ENCODE results near the gene SNAP91. TPM values are rescaled to one million over a fixed set of nuclear protein-coding genes. Genes with fewer than 3 reads are reported as not detected.

SNAP91 gene
- total and polyA plus RNA-seq, 2 donors (not counting 1 experiment from before 2014, with no cell fraction given), result not detected

DNA sequence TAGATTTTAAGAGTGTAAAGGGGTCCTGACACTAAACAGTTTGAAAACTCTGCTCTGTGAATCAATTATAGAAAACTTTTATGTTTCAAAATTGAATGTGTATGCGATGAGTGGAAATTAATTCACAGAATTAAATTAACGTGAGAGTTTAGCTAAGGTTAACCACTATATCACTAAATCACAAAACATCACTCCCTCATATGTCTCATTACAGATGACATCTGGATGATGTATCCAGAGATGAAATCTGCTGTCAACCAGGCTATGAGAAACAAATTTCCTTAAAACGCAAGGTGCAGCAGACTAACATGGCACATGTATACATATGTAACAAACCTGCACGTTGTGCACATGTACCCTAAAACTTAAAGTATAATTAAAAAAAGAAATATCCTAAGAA, 169.2 kb downstream of the SNAP91 start:
- H3K4me1 Mint-ChIP-seq, result no peaks in the 10 kb centered on the region
- no peak for ATAC-seq (ENCODE audit: low read depth)
- no peaks in the 10 kb centered on the region for H3K79me2 ChIP-seq (ENCODE audit: control insufficient read depth, insufficient read depth, low read length)
- H3K4me2 ChIP-seq (replicated peaks; ENCODE audit: low read depth, low read length, poor library complexity, severe bottlenecking), result no peak overlapping the region
- no CpG with 5 or more reads among the region's 4 CpGs for WGBS (ENCODE audit: insufficient coverage)
- H2AFZ ChIP-seq (ENCODE audit: insufficient read depth, low read depth, low read length, poor library complexity, severe bottlenecking), result no peak overlapping the region
- H3K27ac Mint-ChIP-seq, result no peak overlapping the region
- H3K9ac ChIP-seq (ENCODE audit: low read length), result no peak overlapping the region
- TF ChIP-seq EZH2 (IDR thresholded peaks at IDR 0.05; ENCODE audit: borderline replicate concordance, insufficient read depth, low read depth, low read length, poor library complexity, severe bottlenecking), result no peak
- TF ChIP-seq, protein P1, sequence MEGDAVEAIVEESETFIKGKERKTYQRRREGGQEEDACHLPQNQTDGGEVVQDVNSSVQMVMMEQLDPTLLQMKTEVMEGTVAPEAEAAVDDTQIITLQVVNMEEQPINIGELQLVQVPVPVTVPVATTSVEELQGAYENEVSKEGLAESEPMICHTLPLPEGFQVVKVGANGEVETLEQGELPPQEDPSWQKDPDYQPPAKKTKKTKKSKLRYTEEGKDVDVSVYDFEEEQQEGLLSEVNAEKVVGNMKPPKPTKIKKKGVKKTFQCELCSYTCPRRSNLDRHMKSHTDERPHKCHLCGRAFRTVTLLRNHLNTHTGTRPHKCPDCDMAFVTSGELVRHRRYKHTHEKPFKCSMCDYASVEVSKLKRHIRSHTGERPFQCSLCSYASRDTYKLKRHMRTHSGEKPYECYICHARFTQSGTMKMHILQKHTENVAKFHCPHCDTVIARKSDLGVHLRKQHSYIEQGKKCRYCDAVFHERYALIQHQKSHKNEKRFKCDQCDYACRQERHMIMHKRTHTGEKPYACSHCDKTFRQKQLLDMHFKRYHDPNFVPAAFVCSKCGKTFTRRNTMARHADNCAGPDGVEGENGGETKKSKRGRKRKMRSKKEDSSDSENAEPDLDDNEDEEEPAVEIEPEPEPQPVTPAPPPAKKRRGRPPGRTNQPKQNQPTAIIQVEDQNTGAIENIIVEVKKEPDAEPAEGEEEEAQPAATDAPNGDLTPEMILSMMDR (IDR thresholded peaks at IDR 0.05), result no peak
- CTCF ChIA-PET, result no interaction called here
- H3K27me3 Mint-ChIP-seq, result peaks cover 12% of the 10 kb centered on the region
- no peaks in the 10 kb centered on the region for H3K4me1 ChIP-seq (ENCODE audit: control insufficient read depth in 2 of 2, insufficient read depth in 2 of 2, low read length in 2 of 2)
- POLR2A ChIA-PET, result no interaction called here
- H3K9me3 ChIP-seq (ENCODE audit: control extremely low read depth in 1 of 3, control insufficient read depth in 2 of 3, insufficient read depth in 1 of 3, low read length in 2 of 3), result no peaks in the 10 kb centered on the region
- no peak overlapping the region for H3K27ac ChIP-seq (ENCODE audit: low read length in 2 of 2)
- DNase-seq, result no peak
- no peaks in the 10 kb centered on the region for H3K36me3 ChIP-seq (replicated peaks in 1 of 2; ENCODE audit: control extremely low read depth in 1 of 2, control insufficient read depth in 1 of 2, extremely low read depth in 1 of 2, insufficient read depth in 2 of 2, low read length in 1 of 2)
- H4K20me1 ChIP-seq (ENCODE audit: control insufficient read depth, insufficient read depth, low read length, poor library complexity, severe bottlenecking), result no peaks in the 10 kb centered on the region
- intact Hi-C loops (cut with micrococcal nuclease), result no loop called here
- H3K9me3 Mint-ChIP-seq (ENCODE audit: insufficient read depth), result peaks cover 2% of the 10 kb centered on the region
- H3K4me3 ChIP-seq (ENCODE audit: control extremely low read depth in 1 of 5, extremely low read depth in 1 of 5, insufficient read depth in 1 of 5, low read depth in 2 of 5, low read length in 4 of 5), result no peak overlapping the region
- H3K27me3 ChIP-seq (replicated peaks in 1 of 4; ENCODE audit: control extremely low read depth in 1 of 4, control insufficient read depth in 3 of 4, insufficient read depth in 4 of 4, low read length in 3 of 4), result no peaks in the 10 kb centered on the region
- H3K4me3 Mint-ChIP-seq, result no peak overlapping the region

DNA sequence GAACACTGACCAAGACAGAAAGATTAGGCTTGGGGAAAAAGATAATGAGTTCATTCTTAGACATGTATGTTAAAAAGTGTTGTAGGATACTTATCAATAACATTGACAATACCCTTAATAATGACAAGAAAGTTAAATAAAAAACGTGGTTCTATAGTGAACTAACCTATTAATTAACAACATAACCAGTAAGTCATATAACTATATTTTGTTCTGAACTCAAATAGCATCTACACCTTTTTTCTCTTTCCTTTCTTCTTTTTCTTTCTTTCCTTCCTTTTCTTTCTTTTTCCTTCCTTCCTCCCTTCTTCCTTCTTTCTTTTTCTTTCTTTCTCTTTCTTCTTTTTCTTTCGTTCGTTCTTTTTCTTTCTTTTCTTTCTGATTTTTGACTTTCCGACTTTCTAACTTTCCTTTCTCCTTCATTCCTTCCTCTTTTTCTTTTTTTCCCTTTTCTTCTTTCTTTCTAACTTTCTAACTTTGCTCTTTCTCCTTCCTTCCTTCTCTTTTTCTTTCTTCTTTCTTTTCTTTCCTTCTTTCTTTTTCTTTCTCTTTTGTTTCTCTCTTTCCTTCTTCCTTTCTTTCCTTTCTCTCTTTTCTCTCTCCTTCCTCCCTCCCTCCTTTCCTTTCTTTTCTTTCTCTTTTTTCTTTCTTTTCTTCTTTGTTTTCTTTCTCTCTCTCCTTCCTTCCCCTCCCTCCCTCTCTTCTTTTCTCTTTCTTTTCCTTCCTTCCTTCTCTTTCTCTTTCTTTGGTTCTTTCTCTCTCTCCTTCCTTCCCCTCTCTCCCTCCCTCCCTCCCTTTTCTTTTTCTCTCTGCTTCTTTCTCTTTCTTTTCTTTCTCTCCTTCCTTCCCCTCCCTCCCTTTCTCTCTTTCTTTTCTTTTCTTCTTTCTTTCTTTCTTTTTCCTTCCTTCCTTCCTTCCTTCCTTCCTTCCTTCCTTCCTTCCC, 172.0 kb downstream of the SNAP91 start:
- Histone ChIP-seq H3K4me3 (ENCODE audit: control extremely low read depth in 1 of 5, extremely low read depth in 1 of 5, insufficient read depth in 1 of 5, low read depth in 2 of 5, low read length in 4 of 5) (no peak overlapping the region), H3K27me3 (replicated peaks in 1 of 4; ENCODE audit: control extremely low read depth in 1 of 4, control insufficient read depth in 3 of 4, insufficient read depth in 4 of 4, low read length in 3 of 4) (no peaks in the 10 kb centered on the region), H3K4me1 (ENCODE audit: control insufficient read depth in 2 of 2, insufficient read depth in 2 of 2, low read length in 2 of 2) (no peaks in the 10 kb centered on the region), H3K9me3 (ENCODE audit: control extremely low read depth in 1 of 3, control insufficient read depth in 2 of 3, insufficient read depth in 1 of 3, low read length in 2 of 3) (no peaks in the 10 kb centered on the region), H3K9ac (ENCODE audit: low read length) (no peak overlapping the region), H3K27ac (ENCODE audit: low read length in 2 of 2) (no peak overlapping the region), H3K79me2 (ENCODE audit: control insufficient read depth, insufficient read depth, low read length) (no peaks in the 10 kb centered on the region), H3K4me2 (replicated peaks; ENCODE audit: low read depth, low read length, poor library complexity, severe bottlenecking) (no peak overlapping the region), H2AFZ (ENCODE audit: insufficient read depth, low read depth, low read length, poor library complexity, severe bottlenecking) (no peak overlapping the region), H3K36me3 (replicated peaks in 1 of 2; ENCODE audit: control extremely low read depth in 1 of 2, control insufficient read depth in 1 of 2, extremely low read depth in 1 of 2, insufficient read depth in 2 of 2, low read length in 1 of 2) (no peaks in the 10 kb centered on the region), H4K20me1 (ENCODE audit: control insufficient read depth, insufficient read depth, low read length, poor library complexity, severe bottlenecking) (no peaks in the 10 kb centered on the region)
- CTCF ChIA-PET, result interaction anchor here (0.6 to 1.3 kb wide), 3 partner anchors 10 to 1266 kb away, joined by 3 to 5 read pairs (median 5); no protein-coding TSS in a partner anchor
- Mint-ChIP-seq H3K4me3 (no peak overlapping the region), H3K27ac (no peak overlapping the region), H3K9me3 (ENCODE audit: insufficient read depth) (peaks cover 2% of the 10 kb centered on the region), H3K27me3 (no peaks in the 10 kb centered on the region), H3K4me1 (no peaks in the 10 kb centered on the region)
- DNase-seq (no peak), ATAC-seq (ENCODE audit: low read depth) (no peak)
- intact Hi-C loops (cut with micrococcal nuclease), result no loop called here
- POLR2A ChIA-PET, result no interaction called here
- TF ChIP-seq EZH2 (IDR thresholded peaks at IDR 0.05; ENCODE audit: borderline replicate concordance, insufficient read depth, low read depth, low read length, poor library complexity, severe bottlenecking), result no peak
- TF ChIP-seq, protein P1 (IDR thresholded peaks at IDR 0.05), result peak; percentile 48
- 97% methylated on average over 3 of the region's 4 CpGs for WGBS (ENCODE audit: insufficient coverage)
